Bronchial epithelial cell (primary cell): ENCODE measurements around the gene SLC12A8. TPM values are rescaled to one million over a fixed set of nuclear protein-coding genes. Genes with fewer than 3 reads are reported as not detected.

ENCODE experiments used
- DNase-seq: peaks from one replicate; pipeline ENCODE4 v3.0.0-alpha.2; 2010; ENCODE audit warnings: low read depth
- FAIRE-seq: peaks from 2 replicates; lab custom pipeline; 2011; peaks lifted over from hg19 to GRCh38; lab: Jason Lieb, UNC
- H3K27me3 ChIP-seq: 2 replicates; pipeline ENCODE4 v1.5.1; 2011; ENCODE audit warnings: low read length; ENCODE audit not compliant: control insufficient read depth, insufficient read depth
- H3K36me3 ChIP-seq: 2 replicates; pipeline ENCODE4 v1.5.1; 2011; ENCODE audit warnings: low read length; ENCODE audit not compliant: control insufficient read depth, insufficient read depth
- H3K4me3 ChIP-seq: 2 replicates; pipeline ENCODE4 v1.5.1; 2011; ENCODE audit warnings: mild to moderate bottlenecking, low read depth, low read length, control low read depth
- total RNA-seq: library from RNA; depleted of rRNA; stranded (reverse); fragments of >200 nt; gene quantifications from 2 replicates; pipeline ENCODE4 v1.2.1, GENCODE V29; 2014
- TF ChIP-seq, protein P1 (sequence below): IDR thresholded peaks from 2 replicates; pipeline ENCODE4 v1.5.1; 2011; ENCODE audit warnings: mild to moderate bottlenecking, moderate library complexity, low read length, control low read depth, inconsistent platforms; ENCODE audit not compliant: insufficient read depth, severe bottlenecking

The SLC12A8 gene
- total RNA-seq, 1 donor from 2014 or later = 19.2 TPM

DNA sequence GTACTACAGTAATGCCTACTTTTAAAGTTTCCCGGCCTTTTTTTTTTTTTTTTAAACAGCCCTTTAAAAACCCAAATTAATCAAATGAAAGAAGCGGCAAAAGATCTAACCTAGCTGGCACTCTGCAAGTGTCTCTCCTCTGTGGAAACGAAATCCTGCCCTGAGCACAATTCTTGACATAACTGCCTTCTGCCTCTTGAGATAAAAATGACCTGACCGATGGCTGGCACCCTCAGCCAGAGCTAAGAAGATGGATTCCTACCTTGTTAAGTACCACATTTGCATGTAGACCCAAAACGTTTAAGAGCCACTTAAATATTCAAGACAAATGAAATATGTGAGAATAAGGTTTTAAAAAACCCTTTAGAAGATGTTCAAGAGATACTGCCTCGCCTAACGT, 16.6 kb upstream of the SLC12A8 start:
- TF ChIP-seq, protein P1, sequence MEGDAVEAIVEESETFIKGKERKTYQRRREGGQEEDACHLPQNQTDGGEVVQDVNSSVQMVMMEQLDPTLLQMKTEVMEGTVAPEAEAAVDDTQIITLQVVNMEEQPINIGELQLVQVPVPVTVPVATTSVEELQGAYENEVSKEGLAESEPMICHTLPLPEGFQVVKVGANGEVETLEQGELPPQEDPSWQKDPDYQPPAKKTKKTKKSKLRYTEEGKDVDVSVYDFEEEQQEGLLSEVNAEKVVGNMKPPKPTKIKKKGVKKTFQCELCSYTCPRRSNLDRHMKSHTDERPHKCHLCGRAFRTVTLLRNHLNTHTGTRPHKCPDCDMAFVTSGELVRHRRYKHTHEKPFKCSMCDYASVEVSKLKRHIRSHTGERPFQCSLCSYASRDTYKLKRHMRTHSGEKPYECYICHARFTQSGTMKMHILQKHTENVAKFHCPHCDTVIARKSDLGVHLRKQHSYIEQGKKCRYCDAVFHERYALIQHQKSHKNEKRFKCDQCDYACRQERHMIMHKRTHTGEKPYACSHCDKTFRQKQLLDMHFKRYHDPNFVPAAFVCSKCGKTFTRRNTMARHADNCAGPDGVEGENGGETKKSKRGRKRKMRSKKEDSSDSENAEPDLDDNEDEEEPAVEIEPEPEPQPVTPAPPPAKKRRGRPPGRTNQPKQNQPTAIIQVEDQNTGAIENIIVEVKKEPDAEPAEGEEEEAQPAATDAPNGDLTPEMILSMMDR = no peak

DNA sequence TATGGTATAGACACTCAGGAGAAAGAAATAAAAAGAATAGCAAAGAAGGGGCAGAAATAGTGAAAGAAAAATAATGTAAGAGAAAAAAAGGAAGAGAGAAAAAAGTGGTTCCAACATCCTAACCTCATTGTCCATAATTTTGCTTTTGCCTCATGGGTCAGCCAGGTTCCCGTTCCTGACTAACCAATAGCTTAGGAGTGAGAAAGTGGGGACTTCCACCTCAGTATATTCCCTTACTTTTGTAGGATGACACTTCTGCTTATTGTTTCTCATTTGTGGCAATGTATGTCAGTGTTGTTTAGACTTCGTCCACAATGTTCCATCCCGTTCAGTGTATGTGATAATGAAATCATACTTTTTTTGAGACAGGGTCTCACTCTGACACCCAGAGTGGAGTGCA, 9.3 kb upstream of the SLC12A8 start:
- H3K36me3 ChIP-seq = no peaks in the 10 kb centered on the region

More for the DNA sequence above, 16.6 kb upstream of the SLC12A8 start:
- Histone ChIP-seq H3K4me3 (no peak overlapping the region), H3K27me3 (no peaks in the 10 kb centered on the region), H3K36me3 (no peaks in the 10 kb centered on the region)
- no peak for DNase-seq
- no peak for FAIRE-seq

DNA sequence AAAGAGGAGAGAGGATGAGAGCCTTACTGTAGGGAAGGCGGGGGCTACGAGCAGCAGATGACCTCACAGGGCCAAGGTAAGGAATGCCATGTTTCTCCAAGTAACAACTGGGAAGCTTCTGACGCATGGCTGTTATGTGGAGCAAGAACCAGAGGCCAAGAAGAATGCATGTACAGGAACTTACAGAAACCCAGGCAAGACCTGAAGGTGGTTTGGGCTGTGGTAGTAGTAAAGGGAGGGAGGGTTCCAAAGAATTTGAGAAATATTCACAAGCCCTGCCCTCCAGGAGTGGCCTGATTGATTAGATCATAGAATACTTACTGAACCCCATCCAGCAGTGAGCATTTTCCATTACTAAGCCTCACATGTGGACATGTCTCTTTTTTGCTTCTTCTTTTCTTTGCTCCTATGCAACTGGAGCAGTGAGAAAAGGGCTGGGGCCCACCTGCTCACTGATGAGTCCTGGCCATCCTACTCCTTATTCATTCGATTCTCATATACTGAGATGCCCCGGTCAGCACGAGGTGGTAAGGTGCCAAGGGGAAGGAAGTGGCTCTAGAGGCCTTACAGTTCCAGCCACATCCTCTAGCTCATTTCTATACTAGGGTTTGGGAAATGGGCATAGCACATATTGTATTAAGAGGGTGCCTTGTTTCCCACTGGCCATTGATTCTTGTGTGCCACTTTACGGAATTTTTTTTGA, 8.3 kb upstream of the SLC12A8 start:
- H3K27me3 ChIP-seq = no peaks in the 10 kb centered on the region
- no peak for DNase-seq
- TF ChIP-seq, protein P1 = no peak
- no peak for FAIRE-seq
- H3K36me3 ChIP-seq = no peaks in the 10 kb centered on the region
- no peak overlapping the region for H3K4me3 ChIP-seq

More for the DNA sequence above, 9.3 kb upstream of the SLC12A8 start:
- H3K4me3 ChIP-seq = no peak overlapping the region
- H3K27me3 ChIP-seq = no peaks in the 10 kb centered on the region
- FAIRE-seq (no peak), DNase-seq (no peak)
- TF ChIP-seq, protein P1 = no peak

DNA sequence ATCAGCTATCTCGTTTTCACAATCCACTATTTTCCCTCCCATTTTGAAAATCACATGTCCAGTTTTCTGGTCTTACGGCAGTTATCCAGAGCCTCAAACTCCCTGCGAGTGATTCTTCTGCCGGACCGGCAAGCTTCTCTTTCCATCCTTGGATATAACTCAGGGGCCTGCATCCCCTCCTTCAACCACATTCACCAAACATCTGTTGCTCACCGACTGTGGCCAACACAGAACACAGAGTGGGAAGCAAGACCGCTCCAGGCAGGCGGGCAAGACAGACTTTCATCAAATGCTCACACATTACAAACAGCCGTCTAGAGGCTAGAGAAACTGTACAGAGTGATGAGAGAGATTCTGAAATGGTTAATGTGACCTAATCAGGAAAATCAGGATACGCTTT, 7.6 kb upstream of the SLC12A8 start:
- TF ChIP-seq, protein P1 = no peak

DNA sequence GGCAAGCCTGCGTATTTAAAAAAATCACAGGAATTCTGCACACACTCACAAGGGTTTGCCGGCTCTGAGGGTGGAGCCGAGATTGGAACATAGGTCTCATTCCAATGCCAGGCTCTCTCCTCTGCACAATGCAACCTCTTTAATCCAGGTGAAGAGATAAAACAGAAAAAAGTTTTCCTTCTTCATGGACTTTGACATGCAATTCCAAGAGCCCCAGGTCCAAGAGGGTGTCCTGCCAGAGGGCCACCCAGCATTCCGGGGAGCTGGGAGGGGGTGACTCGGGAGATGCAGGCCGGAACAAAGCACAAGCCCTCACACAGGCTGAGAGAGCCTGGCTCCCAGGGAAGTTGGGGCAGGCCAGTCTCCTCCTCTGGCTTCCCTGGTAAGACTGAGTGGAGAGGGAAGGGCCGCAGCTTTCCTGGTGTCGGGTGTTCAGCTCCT, 6.7 kb upstream of the SLC12A8 start:
- H3K27me3 ChIP-seq = no peaks in the 10 kb centered on the region
- FAIRE-seq = no peak
- no peak overlapping the region for H3K4me3 ChIP-seq
- no peak for DNase-seq
- TF ChIP-seq, protein P1 = no peak
- H3K36me3 ChIP-seq = no peaks in the 10 kb centered on the region

More for the DNA sequence above, 7.6 kb upstream of the SLC12A8 start:
- Histone ChIP-seq H3K27me3 (no peaks in the 10 kb centered on the region), H3K36me3 (no peaks in the 10 kb centered on the region), H3K4me3 (no peak overlapping the region)
- FAIRE-seq = no peak
- no peak for DNase-seq
